Activated CD4-positive, alpha-beta T cell treated with anti-CD3 and anti-CD28 coated beads, Interleukin-2, amount 50 U/mL, for 4 hours (primary cell): Measurements from ENCODE around the gene TTYH1.
A peak's percentile ranks its signal among the peaks of the same experiment; 100 is the strongest.

ENCODE experiments used
- DNase-seq, 2 experiments: peaks; one replicate each; pipeline ENCODE4 v3.0.0-alpha.2; 2020

The TTYH1 gene

DNA sequence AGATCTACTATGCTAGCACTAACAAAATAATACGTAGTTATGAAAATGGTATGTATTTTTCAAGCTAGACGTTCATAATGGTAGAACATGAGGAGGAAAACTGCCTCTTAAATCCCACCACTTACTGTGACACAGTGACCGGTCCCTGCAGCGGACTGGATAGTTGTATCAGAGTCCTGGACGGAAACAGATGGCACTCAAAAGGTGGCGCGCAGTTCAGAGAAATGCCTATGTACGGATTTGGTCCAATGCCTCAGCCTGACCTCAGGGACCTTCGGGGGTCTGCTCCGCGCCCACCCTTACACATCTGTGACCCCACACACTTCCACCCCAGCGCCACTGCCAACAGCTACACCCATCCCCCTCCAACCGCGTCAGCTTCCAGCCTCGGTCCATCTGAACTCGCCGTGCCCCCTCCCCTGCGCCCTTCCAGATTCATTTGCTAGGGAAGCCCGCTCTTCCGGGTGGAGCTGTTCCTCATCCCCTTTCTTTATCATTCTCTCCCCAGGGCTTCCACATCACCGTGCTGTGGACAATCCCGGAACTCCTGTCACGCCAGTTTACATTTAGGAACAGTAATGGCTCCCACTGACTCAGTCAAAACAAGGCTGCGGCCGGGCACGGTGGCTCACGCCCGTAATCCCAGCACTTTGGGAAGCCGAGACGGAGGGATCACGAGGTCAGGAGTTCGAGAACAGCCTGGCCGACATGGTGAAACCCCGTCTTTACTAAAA is 32.9 kb downstream of the TTYH1 start:
- DNase-seq: peak in 1 of 2 experiments; percentile 19

DNA sequence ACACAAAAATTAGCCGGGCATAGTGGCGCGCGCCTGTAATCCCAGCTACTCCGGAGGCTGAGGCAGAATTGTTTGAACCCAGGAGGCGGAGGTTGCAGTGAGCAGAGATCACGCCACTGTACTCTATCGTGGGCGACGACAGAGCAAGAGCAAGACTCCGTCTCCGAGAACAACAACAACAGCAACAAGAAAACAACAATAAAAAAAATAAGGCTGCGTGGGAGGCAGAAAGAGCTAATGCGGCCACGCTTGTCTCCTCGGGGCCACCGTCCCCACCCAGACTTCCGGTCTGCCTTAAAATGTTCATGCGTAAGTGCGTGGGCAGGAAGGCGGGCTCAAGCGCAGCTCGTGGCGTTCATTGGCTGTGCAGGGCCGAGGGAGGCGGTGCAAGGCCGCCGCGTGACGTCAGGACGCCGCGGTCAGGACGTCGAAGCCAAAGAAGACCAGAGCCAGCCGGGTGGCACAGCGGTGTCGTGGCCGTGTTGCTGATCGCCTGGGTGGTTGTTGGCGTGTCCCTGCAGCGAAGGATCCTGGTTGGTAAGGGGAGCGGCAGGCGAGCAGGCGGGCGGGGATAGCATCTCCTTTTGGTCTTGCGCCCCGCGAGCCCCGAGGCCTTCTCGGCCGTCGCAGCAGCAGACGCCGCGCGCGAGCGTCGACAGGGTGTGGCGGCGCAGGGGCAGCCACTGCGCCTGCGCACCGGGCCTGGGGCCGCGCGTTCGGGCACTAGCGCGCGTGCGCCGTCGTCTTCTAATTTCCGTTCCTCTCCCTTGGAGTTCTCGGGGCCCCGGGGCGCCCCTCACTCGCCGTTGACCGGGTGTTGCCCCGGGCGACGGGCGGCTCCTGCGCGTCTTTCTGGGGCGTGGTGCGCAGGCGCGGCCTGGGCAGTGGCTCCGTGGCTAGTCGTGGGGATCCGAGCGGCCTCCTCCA is 33.8 kb downstream of the TTYH1 start, which contains the start of gene LENG8:
Gene LENG8, plus strand, starts transcription at position 426 of the 927 bp plus-strand sequence. CDS start 2,146 bp downstream, outside the sequence.
- DNase-seq: peak; percentile 95

DNA sequence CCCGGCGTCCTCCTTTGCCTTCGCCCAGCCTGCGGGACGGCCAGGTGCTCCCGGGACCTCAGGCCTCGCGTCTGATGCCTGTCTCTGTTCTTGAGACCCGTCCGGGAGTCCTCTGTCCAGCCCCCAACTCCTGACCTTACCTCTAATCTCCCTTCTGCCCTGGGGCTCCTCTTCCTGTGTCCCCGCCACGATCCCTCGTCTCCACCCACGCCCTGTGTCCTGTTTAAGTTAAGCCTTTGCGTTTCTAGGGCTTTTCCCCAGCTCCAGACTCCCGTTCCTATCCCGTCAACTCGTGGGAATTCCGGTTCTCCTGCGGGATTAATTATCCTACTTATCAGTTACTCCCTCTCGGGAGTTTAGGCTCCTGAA is 34.4 kb downstream of the TTYH1 start:
- DNase-seq: no peak

DNA sequence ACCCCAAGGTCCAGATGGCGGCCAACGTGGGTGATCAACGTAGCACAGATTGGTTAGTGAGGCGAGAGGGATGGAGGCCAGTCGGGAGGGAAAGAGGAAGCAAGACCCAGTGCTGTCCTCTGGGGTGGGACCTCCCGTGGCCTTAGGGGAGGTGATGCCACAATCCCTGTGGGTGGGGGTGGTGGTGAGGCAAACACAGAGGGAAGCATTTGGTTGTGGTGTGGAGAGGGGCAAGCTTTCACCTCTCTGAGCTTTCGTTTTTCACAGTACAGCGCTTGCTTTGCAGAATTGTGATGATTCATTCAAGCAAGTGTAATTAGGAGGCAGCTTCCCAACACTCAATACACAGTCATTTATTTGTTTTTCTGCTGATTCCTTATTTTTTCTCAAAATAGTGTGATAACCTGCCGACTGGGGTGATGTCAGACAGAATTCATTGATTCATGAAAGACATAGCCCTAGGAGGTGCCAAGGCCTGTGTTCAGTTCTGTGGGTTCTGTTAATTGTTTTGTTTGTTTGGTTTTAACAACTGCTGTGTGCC is 36.1 kb downstream of the TTYH1 start:
- DNase-seq: no peak

- no peak for DNase-seq
Measured at GRCh38 chr19:54451997-54452396, 36.7 kb downstream of the TTYH1 start.

DNA sequence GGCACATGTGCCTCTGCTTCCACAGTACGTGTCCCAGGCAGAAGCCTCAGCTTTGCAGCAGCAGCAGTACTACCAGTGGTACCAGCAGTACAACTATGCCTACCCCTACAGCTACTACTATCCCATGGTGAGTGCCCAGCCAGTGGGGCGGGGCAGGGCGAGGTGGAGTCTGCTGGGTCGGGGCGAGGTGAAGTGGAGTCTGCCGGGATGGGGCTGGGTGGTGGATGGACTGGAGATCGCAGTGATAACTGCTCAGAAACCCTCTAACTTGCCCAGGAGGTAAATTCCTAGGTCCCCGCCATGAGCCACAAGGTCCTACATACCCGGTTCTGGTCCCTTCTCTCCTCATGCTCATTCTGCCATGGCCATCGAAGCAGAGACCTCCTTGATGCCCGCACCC is 37.4 kb downstream of the TTYH1 start:
- DNase-seq: no peak

- DNase-seq: no peak
Measured at GRCh38 chr19:54453921-54454780, 38.9 kb downstream of the TTYH1 start.

- DNase-seq: no peak
Measured at GRCh38 chr19:54454781-54455675, 39.8 kb downstream of the TTYH1 start.

- no peak for DNase-seq
Measured at GRCh38 chr19:54455786-54456422, 40.6 kb downstream of the TTYH1 start.

GRCh38 chr19:54456423-54457373 is 41.4 kb downstream of the TTYH1 start:
- DNase-seq: no peak

DNA sequence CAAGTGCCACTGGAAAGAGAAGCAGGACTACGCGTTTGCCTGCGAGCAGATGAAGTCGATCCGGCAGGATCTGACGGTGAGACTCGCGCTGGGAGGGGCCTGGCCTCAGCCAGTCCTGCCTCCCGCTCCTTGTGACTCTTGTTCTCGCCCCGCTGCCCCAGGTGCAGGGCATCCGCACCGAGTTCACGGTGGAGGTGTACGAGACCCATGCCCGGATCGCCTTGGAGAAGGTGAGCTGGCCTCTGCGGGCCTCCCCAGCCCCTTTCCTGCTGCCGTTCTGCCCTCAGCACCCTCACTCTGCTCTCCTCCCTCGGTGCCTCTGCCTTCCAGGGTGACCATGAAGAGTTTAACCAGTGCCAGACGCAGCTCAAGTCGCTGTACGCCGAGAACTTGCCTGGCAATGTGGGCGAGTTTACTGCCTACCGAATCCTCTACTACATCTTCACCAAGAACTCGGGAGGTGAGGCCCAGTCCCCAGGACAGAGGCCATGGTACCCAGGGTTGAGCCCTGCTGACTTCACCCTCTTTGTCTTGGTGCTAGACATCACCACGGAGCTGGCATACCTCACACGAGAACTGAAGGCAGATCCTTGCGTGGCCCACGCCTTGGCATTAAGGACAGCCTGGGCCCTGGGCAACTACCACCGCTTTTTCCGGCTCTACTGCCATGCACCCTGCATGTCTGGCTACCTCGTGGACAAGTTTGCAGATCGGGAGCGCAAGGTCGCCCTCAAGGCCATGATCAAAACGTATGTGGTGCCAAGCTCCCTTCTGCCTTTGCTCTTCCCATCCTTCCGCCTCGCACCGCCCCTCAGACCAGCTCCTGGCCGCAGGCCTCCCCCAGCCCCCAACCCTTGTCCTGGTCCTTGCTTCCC is 42.7 kb downstream of the TTYH1 start:
- DNase-seq: no peak

GRCh38 chr19:54458648-54459281 is 43.5 kb downstream of the TTYH1 start:
- no peak for DNase-seq

DNA sequence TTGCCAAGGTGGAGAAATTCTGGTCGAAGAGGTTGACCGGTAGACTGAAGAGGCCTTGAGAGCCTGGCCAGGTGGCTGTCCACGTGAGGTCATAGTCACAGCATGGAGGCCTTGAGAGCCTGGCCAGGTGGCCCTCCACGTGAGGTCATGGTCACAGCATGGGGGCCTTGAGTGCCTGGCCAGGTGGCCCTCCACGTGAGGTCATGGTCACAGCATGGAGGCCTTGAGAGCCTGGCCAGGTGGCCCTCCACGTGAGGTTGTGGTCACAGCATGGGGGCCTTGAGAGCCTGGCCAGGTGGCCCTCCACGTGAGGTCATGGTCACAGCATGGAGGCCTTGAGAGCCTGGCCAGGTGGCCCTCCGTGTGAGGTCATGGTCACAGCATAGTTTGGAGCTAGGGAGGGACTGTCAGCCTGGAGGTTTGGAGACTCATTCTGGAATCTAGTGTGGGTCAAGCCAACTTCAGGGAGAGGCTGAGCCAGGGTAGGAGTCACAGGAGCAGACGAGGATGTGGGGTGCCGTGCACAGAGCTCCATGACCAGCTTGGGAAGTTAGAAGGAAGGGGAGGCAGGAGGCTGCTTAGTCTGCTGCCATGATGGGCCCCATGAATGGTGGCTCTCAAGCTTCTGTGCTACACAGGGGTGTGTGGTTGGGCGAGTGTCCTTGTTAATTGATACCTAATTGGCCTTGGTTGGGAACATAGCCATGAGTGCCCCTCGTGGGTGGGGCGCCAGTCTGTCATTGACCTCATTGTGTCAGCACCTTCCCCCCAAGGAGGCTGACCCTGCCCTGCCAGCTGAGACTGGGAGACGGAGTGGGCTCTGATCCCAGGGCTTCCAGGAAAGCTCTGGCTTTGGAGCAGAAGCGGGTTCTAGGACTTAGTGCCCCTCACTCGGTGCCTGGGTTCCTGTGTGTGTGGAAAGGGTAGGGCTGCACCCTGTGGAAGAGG is 44.3 kb downstream of the TTYH1 start:
- no peak for DNase-seq

GRCh38 chr19:54460230-54461005 is 45.2 kb downstream of the TTYH1 start:
- DNase-seq: no peak

- DNase-seq: no peak
Measured at GRCh38 chr19:54461210-54461609, 45.9 kb downstream of the TTYH1 start.

GRCh38 chr19:54461613-54462012 is 46.3 kb downstream of the TTYH1 start:
- DNase-seq: no peak
